Measurements from ENCODE around the gene TACC2. TPM values are rescaled to one million over a fixed set of nuclear protein-coding genes. Genes with fewer than 3 reads are reported as not detected.
A peak's percentile ranks its signal among the peaks of the same experiment; 100 is the strongest.

Gene TACC2
- total and polyA plus RNA-seq, 3 experiments from 2014 or later: not detected

- no peak overlapping the region for H3K4me3 ChIP-seq (ENCODE audit: low read length)
- no peak overlapping the region for H3K4me3 Mint-ChIP-seq
- H3K27me3 Mint-ChIP-seq: peaks cover 14 to 34% of the 10 kb centered on the region in 2 donors
- peaks cover 0 to 3% (median 0%) of the 10 kb centered on the region in 3 donors for H3K4me1 Mint-ChIP-seq
- no peaks in the 10 kb centered on the region for H3K9me3 ChIP-seq (ENCODE audit: low read length)
- no peaks in the 10 kb centered on the region for H3K36me3 Mint-ChIP-seq
- no peak overlapping the region for H3K27ac ChIP-seq (ENCODE audit: low read depth, low read length)
- H3K27ac Mint-ChIP-seq: peak overlapping the region in 1 of 8 donors; percentile 82
- no peaks in the 10 kb centered on the region for H3K4me1 ChIP-seq (ENCODE audit: insufficient read depth, low read length)
- ChIA-PET CTCF (interaction anchor here (0.7 to 1.8 kb wide), 4 partner anchors 13 to 283 kb away, joined by 3 to 6 read pairs (median 4); no protein-coding TSS in a partner anchor), POLR2A (no interaction called here)
- H3K27me3 ChIP-seq (ENCODE audit: insufficient read depth, low read length, poor library complexity, severe bottlenecking): no peaks in the 10 kb centered on the region
- no peak for DNase-seq
- H3K36me3 ChIP-seq (ENCODE audit: insufficient read depth, low read length): no peaks in the 10 kb centered on the region
- H3K9me3 Mint-ChIP-seq: no peaks in the 10 kb centered on the region
Observed at GRCh38 chr10:122285506-122286444, 296.8 kb downstream of the TACC2 start.

- no peak overlapping the region for H3K27ac ChIP-seq (ENCODE audit: low read depth, low read length)
- Mint-ChIP-seq H3K9me3 (no peaks in the 10 kb centered on the region), H3K4me1 (peaks cover 0 to 3% (median 0%) of the 10 kb centered on the region in 3 donors), H3K4me3 (no peak overlapping the region), H3K27me3 (peaks cover 13 to 23% of the 10 kb centered on the region in 2 donors), H3K27ac (no peak overlapping the region), H3K36me3 (no peaks in the 10 kb centered on the region)
- no peak for DNase-seq
- H3K4me1 ChIP-seq (ENCODE audit: insufficient read depth, low read length): no peaks in the 10 kb centered on the region
- no peaks in the 10 kb centered on the region for H3K36me3 ChIP-seq (ENCODE audit: insufficient read depth, low read length)
- H3K4me3 ChIP-seq (ENCODE audit: low read length): no peak overlapping the region
- H3K9me3 ChIP-seq (ENCODE audit: low read length): no peaks in the 10 kb centered on the region
- CTCF ChIA-PET: interaction anchor here (1.6 to 1.8 kb wide), 2 partner anchors 12 to 19 kb away, joined by 5 to 6 read pairs; no protein-coding TSS in a partner anchor
- H3K27me3 ChIP-seq (ENCODE audit: insufficient read depth, low read length, poor library complexity, severe bottlenecking): no peaks in the 10 kb centered on the region
- POLR2A ChIA-PET: no interaction called here
Observed at GRCh38 chr10:122286867-122287266, 297.9 kb downstream of the TACC2 start.

GRCh38 chr10:122287570-122287969 is 298.6 kb downstream of the TACC2 start:
- Mint-ChIP-seq H3K36me3 (no peaks in the 10 kb centered on the region), H3K27me3 (peaks cover 13 to 19% of the 10 kb centered on the region in 2 donors), H3K27ac (no peak overlapping the region), H3K4me3 (no peak overlapping the region), H3K4me1 (peaks cover 0 to 3% (median 0%) of the 10 kb centered on the region in 3 donors), H3K9me3 (no peaks in the 10 kb centered on the region)
- Histone ChIP-seq H3K4me3 (ENCODE audit: low read length) (no peak overlapping the region), H3K27ac (ENCODE audit: low read depth, low read length) (no peak overlapping the region), H3K36me3 (ENCODE audit: insufficient read depth, low read length) (no peaks in the 10 kb centered on the region), H3K9me3 (ENCODE audit: low read length) (no peaks in the 10 kb centered on the region), H3K4me1 (ENCODE audit: insufficient read depth, low read length) (no peaks in the 10 kb centered on the region), H3K27me3 (ENCODE audit: insufficient read depth, low read length, poor library complexity, severe bottlenecking) (no peaks in the 10 kb centered on the region)
- DNase-seq: no peak
- CTCF ChIA-PET: no interaction called here
- POLR2A ChIA-PET: no interaction called here

- Histone ChIP-seq H3K27ac (ENCODE audit: low read depth, low read length) (no peak overlapping the region), H3K36me3 (ENCODE audit: insufficient read depth, low read length) (no peaks in the 10 kb centered on the region), H3K9me3 (ENCODE audit: low read length) (no peaks in the 10 kb centered on the region), H3K27me3 (ENCODE audit: insufficient read depth, low read length, poor library complexity, severe bottlenecking) (no peaks in the 10 kb centered on the region), H3K4me1 (ENCODE audit: insufficient read depth, low read length) (no peaks in the 10 kb centered on the region), H3K4me3 (ENCODE audit: low read length) (no peak overlapping the region)
- H3K27ac Mint-ChIP-seq: no peak overlapping the region
- H3K4me1 Mint-ChIP-seq: peaks cover 0 to 7% (median 3%) of the 10 kb centered on the region in 3 donors
- CTCF ChIA-PET: interaction anchor here (1.1 kb wide), 1 partner anchor 11 kb away, joined by 3 read pairs; no protein-coding TSS in a partner anchor
- DNase-seq: no peak
- H3K4me3 Mint-ChIP-seq: no peak overlapping the region
- POLR2A ChIA-PET: no interaction called here
- H3K9me3 Mint-ChIP-seq: no peaks in the 10 kb centered on the region
- H3K36me3 Mint-ChIP-seq: no peaks in the 10 kb centered on the region
- H3K27me3 Mint-ChIP-seq: peaks cover 13 to 19% of the 10 kb centered on the region in 2 donors
Observed at GRCh38 chr10:122288262-122288661, 299.3 kb downstream of the TACC2 start.

GRCh38 chr10:122288917-122289316 is 300.0 kb downstream of the TACC2 start:
- Mint-ChIP-seq H3K27me3 (peaks cover 13 to 19% of the 10 kb centered on the region in 2 donors), H3K4me1 (peaks cover 0 to 12% (median 4%) of the 10 kb centered on the region in 3 donors), H3K4me3 (no peak overlapping the region), H3K36me3 (no peaks in the 10 kb centered on the region), H3K27ac (no peak overlapping the region), H3K9me3 (no peaks in the 10 kb centered on the region)
- H3K9me3 ChIP-seq (ENCODE audit: low read length): no peaks in the 10 kb centered on the region
- H3K36me3 ChIP-seq (ENCODE audit: insufficient read depth, low read length): no peaks in the 10 kb centered on the region
- no peak overlapping the region for H3K4me3 ChIP-seq (ENCODE audit: low read length)
- no peaks in the 10 kb centered on the region for H3K27me3 ChIP-seq (ENCODE audit: insufficient read depth, low read length, poor library complexity, severe bottlenecking)
- ChIA-PET CTCF (interaction anchor here (1.1 kb wide), 1 partner anchor 10 kb away, joined by 3 read pairs; no protein-coding TSS in a partner anchor), POLR2A (no interaction called here)
- DNase-seq: no peak
- H3K27ac ChIP-seq (ENCODE audit: low read depth, low read length): no peak overlapping the region
- no peaks in the 10 kb centered on the region for H3K4me1 ChIP-seq (ENCODE audit: insufficient read depth, low read length)

GRCh38 chr10:122290334-122290733 is 301.4 kb downstream of the TACC2 start:
- no peak overlapping the region for H3K4me3 Mint-ChIP-seq
- peaks cover 11% of the 10 kb centered on the region for H3K4me1 ChIP-seq (ENCODE audit: insufficient read depth, low read length)
- CTCF ChIA-PET: no interaction called here
- POLR2A ChIA-PET: no interaction called here
- no peaks in the 10 kb centered on the region for H3K9me3 Mint-ChIP-seq
- no peak overlapping the region for H3K4me3 ChIP-seq (ENCODE audit: low read length)
- no peak overlapping the region for H3K27ac ChIP-seq (ENCODE audit: low read depth, low read length)
- no peaks in the 10 kb centered on the region for H3K36me3 ChIP-seq (ENCODE audit: insufficient read depth, low read length)
- H3K36me3 Mint-ChIP-seq: no peaks in the 10 kb centered on the region
- H3K27me3 ChIP-seq (ENCODE audit: insufficient read depth, low read length, poor library complexity, severe bottlenecking): no peaks in the 10 kb centered on the region
- peaks cover 12 to 15% of the 10 kb centered on the region in 2 donors for H3K27me3 Mint-ChIP-seq
- no peaks in the 10 kb centered on the region for H3K9me3 ChIP-seq (ENCODE audit: low read length)
- DNase-seq: no peak
- no peak overlapping the region for H3K27ac Mint-ChIP-seq
- H3K4me1 Mint-ChIP-seq: peaks cover 6 to 19% (median 10%) of the 10 kb centered on the region in 3 donors

- Mint-ChIP-seq H3K27ac (no peak overlapping the region), H3K36me3 (no peaks in the 10 kb centered on the region), H3K4me3 (no peak overlapping the region), H3K27me3 (peaks cover 13 to 15% of the 10 kb centered on the region in 2 donors), H3K4me1 (peaks cover 9 to 23% (median 13%) of the 10 kb centered on the region in 3 donors), H3K9me3 (no peaks in the 10 kb centered on the region)
- Histone ChIP-seq H3K4me3 (ENCODE audit: low read length) (no peak overlapping the region), H3K36me3 (ENCODE audit: insufficient read depth, low read length) (no peaks in the 10 kb centered on the region), H3K9me3 (ENCODE audit: low read length) (no peaks in the 10 kb centered on the region), H3K27me3 (ENCODE audit: insufficient read depth, low read length, poor library complexity, severe bottlenecking) (no peaks in the 10 kb centered on the region), H3K4me1 (ENCODE audit: insufficient read depth, low read length) (peaks cover 13% of the 10 kb centered on the region), H3K27ac (ENCODE audit: low read depth, low read length) (no peak overlapping the region)
- ChIA-PET POLR2A (no interaction called here), CTCF (no interaction called here)
- DNase-seq: no peak
Observed at GRCh38 chr10:122290833-122291532, 302.0 kb downstream of the TACC2 start.

- ChIA-PET CTCF (no interaction called here), POLR2A (no interaction called here)
- Mint-ChIP-seq H3K4me1 (peaks cover 9 to 23% (median 13%) of the 10 kb centered on the region in 3 donors), H3K36me3 (no peaks in the 10 kb centered on the region), H3K27me3 (peaks cover 10 to 14% of the 10 kb centered on the region in 2 donors), H3K9me3 (no peaks in the 10 kb centered on the region), H3K27ac (no peak overlapping the region), H3K4me3 (no peak overlapping the region)
- Histone ChIP-seq H3K27ac (ENCODE audit: low read depth, low read length) (no peak overlapping the region), H3K36me3 (ENCODE audit: insufficient read depth, low read length) (no peaks in the 10 kb centered on the region), H3K9me3 (ENCODE audit: low read length) (no peaks in the 10 kb centered on the region), H3K4me1 (ENCODE audit: insufficient read depth, low read length) (peaks cover 13% of the 10 kb centered on the region), H3K27me3 (ENCODE audit: insufficient read depth, low read length, poor library complexity, severe bottlenecking) (no peaks in the 10 kb centered on the region), H3K4me3 (ENCODE audit: low read length) (no peak overlapping the region)
- no peak for DNase-seq
Observed at GRCh38 chr10:122291739-122292138, 302.8 kb downstream of the TACC2 start.

Data from CD8-positive, alpha-beta memory T cell (primary cell).